ENCODE measurements around the gene BGLAP.
A peak's percentile ranks its signal among the peaks of the same experiment; 100 is the strongest.

Gene BGLAP

GRCh38 chr1:156286061-156286460 is 44.1 kb downstream of the BGLAP start:
- Mint-ChIP-seq H3K36me3 (peaks cover 21% of the 10 kb centered on the region), H3K27me3 (no peaks in the 10 kb centered on the region), H3K27ac (no peak overlapping the region), H3K9me3 (no peaks in the 10 kb centered on the region), H3K4me1 (peaks cover 36% of the 10 kb centered on the region), H3K4me3 (no peak overlapping the region)
- no peak for ATAC-seq

- Mint-ChIP-seq H3K27ac (no peak overlapping the region), H3K9me3 (no peaks in the 10 kb centered on the region), H3K36me3 (peaks cover 41% of the 10 kb centered on the region), H3K4me3 (no peak overlapping the region), H3K27me3 (no peaks in the 10 kb centered on the region), H3K4me1 (peaks cover 29% of the 10 kb centered on the region)
- no peak for ATAC-seq
Observed at GRCh38 chr1:156289857-156290256, 47.9 kb downstream of the BGLAP start.

GRCh38 chr1:156291226-156292061 is 49.5 kb downstream of the BGLAP start:
- Mint-ChIP-seq H3K4me1 (peaks cover 36% of the 10 kb centered on the region), H3K36me3 (peaks cover 27% of the 10 kb centered on the region), H3K4me3 (peak overlapping the region; percentile 76), H3K27ac (peak overlapping the region; percentile 72), H3K9me3 (no peaks in the 10 kb centered on the region), H3K27me3 (no peaks in the 10 kb centered on the region)
- peak; percentile 81 for ATAC-seq

Data from stimulated activated memory B cell treated with anti-CD40 and anti-IgM and Interleukin-4, amounts not matched to agents 10 μg/mL and 1 μg/mL and 100 μg/mL, for 72 hours (primary cell).